ENCODE results near the gene AMFR. TPM values are rescaled to one million over a fixed set of nuclear protein-coding genes. Genes with fewer than 3 reads are reported as not detected.
"Not testable (repeated sequence)": the region's sequence is repeated elsewhere in the genome, so short reads cannot be mapped to it uniquely, and the experiment has no call there.

The AMFR gene
- total and polyA plus RNA-seq, 7 experiments from 2014 or later: 35.7 to 83.3 (median 55.1) TPM

DNA sequence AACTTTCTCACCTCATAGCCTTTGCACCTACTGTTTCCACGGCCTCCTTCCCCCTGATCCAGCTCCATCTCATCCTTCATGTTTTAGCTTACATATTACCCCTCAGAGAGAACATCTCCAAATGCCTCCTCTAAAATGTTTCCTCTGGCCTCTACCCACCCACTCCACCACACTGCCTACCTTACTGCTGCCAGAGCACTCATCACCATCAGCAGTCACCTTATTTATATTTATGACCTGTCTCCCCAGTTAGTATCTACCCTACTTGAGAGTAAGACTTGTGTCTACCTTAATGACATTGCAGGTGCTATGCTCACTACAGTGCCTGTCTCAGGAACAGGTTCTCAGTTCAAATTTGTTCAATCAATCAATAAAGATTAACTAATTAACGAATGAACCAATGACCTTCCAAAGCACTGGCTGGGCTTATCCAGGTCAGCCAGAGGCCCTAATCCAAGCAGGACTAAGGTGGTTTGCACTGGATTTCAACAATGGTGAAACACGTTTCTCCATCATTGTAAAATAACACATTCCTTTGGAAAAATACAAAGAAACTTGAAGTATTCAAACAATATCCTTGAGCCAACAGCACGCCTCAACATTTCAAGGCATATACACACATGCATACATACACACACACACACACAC lies 41.1 kb downstream of the AMFR start:
- Histone ChIP-seq H3K27ac (ENCODE audit: low read depth, low read length) (no peak overlapping the region), H3K9me3 (ENCODE audit: control insufficient read depth in 2 of 3, low read length in 3 of 3) (peaks cover 0 to 19% (median 0%) of the 10 kb centered on the region in 3 experiments), H3K27me3 (ENCODE audit: control insufficient read depth in 2 of 2, insufficient read depth in 2 of 2, low read length in 2 of 2) (no peaks in the 10 kb centered on the region), H3K36me3 (ENCODE audit: control insufficient read depth in 2 of 3, insufficient read depth in 3 of 3, low read length in 3 of 3) (peaks cover 0 to 88% (median 30%) of the 10 kb centered on the region in 3 experiments), H3K4me1 (ENCODE audit: control insufficient read depth in 2 of 2, insufficient read depth in 2 of 2, low read length in 2 of 2) (no peaks in the 10 kb centered on the region), H3K4me3 (ENCODE audit: low read length) (no peak overlapping the region)
- H3K4me1 Mint-ChIP-seq: peaks cover 0 to 4% (median 0%) of the 10 kb centered on the region in 7 donors
- H3K4me3 Mint-ChIP-seq: no peak overlapping the region
- DNase-seq (no peak), ATAC-seq (no peak)
- peak overlapping the region in 1 of 9 donors; percentile 52 for H3K27ac Mint-ChIP-seq
- H3K9me3 Mint-ChIP-seq: peaks cover 13 to 43% (median 19%) of the 10 kb centered on the region in 11 donors
- peaks cover 54 to 90% (median 77%) of the 10 kb centered on the region in 5 donors for H3K36me3 Mint-ChIP-seq
- no peaks in the 10 kb centered on the region for H3K27me3 Mint-ChIP-seq
- CTCF ChIA-PET: no interaction called here
- intact Hi-C loops (cut with micrococcal nuclease): no loop called here
- POLR2A ChIA-PET: interaction anchor here (0.6 kb wide), 1 partner anchor 337 kb away, joined by 3 read pairs; no protein-coding TSS in a partner anchor

DNA sequence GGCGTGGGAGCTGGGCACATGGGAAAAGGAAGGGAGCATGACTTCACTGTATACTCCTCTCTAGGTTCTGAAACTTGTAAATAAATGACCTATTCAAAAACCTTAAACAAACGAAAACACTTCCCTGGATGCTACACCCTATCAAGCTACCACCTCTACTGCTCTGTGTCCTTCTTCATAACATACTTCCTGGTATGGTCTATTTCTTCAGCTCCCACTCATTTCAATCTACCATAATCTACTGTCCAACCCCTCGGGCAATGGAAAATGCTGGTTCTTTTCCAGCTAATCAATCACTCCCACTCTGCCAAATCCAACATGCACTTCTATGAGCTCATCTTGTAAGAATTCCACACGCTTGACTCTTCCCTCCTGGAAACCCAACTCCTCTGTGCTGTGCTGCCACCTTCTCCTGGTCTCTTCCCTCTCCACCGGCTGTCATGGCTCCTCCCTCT lies 42.4 kb downstream of the AMFR start:
- Histone ChIP-seq H3K36me3 (ENCODE audit: control insufficient read depth in 2 of 3, insufficient read depth in 3 of 3, low read length in 3 of 3) (peaks cover 0 to 86% (median 23%) of the 10 kb centered on the region in 3 experiments), H3K4me3 (ENCODE audit: low read length) (no peak overlapping the region), H3K27me3 (ENCODE audit: control insufficient read depth in 2 of 2, insufficient read depth in 2 of 2, low read length in 2 of 2) (no peaks in the 10 kb centered on the region), H3K9me3 (ENCODE audit: control insufficient read depth in 2 of 3, low read length in 3 of 3) (peaks cover 0 to 19% (median 0%) of the 10 kb centered on the region in 3 experiments), H3K4me1 (ENCODE audit: control insufficient read depth in 2 of 2, insufficient read depth in 2 of 2, low read length in 2 of 2) (no peaks in the 10 kb centered on the region), H3K27ac (ENCODE audit: low read depth, low read length) (no peak overlapping the region)
- peaks cover 58 to 94% (median 80%) of the 10 kb centered on the region in 5 donors for H3K36me3 Mint-ChIP-seq
- peaks cover 0 to 11% (median 5%) of the 10 kb centered on the region in 7 donors for H3K4me1 Mint-ChIP-seq
- ChIA-PET CTCF (interaction anchor here (0.7 kb wide), 1 partner anchor 37 kb away, joined by 4 read pairs; no protein-coding TSS in a partner anchor), POLR2A (no interaction called here)
- H3K27me3 Mint-ChIP-seq: no peaks in the 10 kb centered on the region
- peaks cover 13 to 48% (median 19%) of the 10 kb centered on the region in 11 donors for H3K9me3 Mint-ChIP-seq
- no peak for ATAC-seq
- H3K4me3 Mint-ChIP-seq: peak overlapping the region in 1 of 10 donors; percentile 12
- intact Hi-C loops (cut with micrococcal nuclease): no loop called here
- H3K27ac Mint-ChIP-seq: peak overlapping the region in 1 of 9 donors; percentile 22
- DNase-seq: no peak

DNA sequence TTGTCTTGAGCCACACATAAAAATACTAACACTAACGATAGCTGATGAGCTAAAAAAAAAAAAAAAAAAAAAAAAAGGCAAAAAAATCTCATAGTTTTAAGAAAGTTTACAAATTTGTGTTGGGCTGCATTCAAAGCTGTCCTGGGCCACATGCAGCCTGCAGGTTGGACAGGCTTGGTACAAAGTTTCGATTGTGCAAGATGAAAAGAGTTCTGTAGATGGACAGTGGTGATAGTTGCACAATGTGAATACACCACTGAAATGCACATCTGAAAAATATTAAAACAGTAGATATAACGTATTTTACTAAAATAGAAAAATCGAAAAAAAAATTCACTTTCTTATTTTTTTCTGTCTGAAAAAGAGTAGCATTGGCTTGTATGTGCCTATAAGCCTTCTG lies 42.9 kb downstream of the AMFR start:
- peaks cover 0 to 14% (median 7%) of the 10 kb centered on the region in 7 donors for H3K4me1 Mint-ChIP-seq
- H3K9me3 ChIP-seq (ENCODE audit: control insufficient read depth in 2 of 3, low read length in 3 of 3): peaks cover 0 to 19% (median 0%) of the 10 kb centered on the region in 3 experiments
- no peak for ATAC-seq
- ChIA-PET POLR2A (no interaction called here), CTCF (no interaction called here)
- DNase-seq: no peak
- no peak overlapping the region for H3K27ac Mint-ChIP-seq
- peaks cover 57 to 94% (median 82%) of the 10 kb centered on the region in 5 donors for H3K36me3 Mint-ChIP-seq
- H3K9me3 Mint-ChIP-seq: peaks cover 13 to 48% (median 19%) of the 10 kb centered on the region in 11 donors
- peaks cover 0 to 85% (median 18%) of the 10 kb centered on the region in 3 experiments for H3K36me3 ChIP-seq (ENCODE audit: control insufficient read depth in 2 of 3, insufficient read depth in 3 of 3, low read length in 3 of 3)
- no peak overlapping the region for H3K4me3 Mint-ChIP-seq
- no peak overlapping the region for H3K4me3 ChIP-seq (ENCODE audit: low read length)
- no peaks in the 10 kb centered on the region for H3K27me3 Mint-ChIP-seq
- H3K4me1 ChIP-seq (ENCODE audit: control insufficient read depth in 2 of 2, insufficient read depth in 2 of 2, low read length in 2 of 2): no peaks in the 10 kb centered on the region
- H3K27ac ChIP-seq (ENCODE audit: low read depth, low read length): no peak overlapping the region
- H3K27me3 ChIP-seq (ENCODE audit: control insufficient read depth in 2 of 2, insufficient read depth in 2 of 2, low read length in 2 of 2): no peaks in the 10 kb centered on the region
- intact Hi-C loops (cut with micrococcal nuclease): no loop called here

DNA sequence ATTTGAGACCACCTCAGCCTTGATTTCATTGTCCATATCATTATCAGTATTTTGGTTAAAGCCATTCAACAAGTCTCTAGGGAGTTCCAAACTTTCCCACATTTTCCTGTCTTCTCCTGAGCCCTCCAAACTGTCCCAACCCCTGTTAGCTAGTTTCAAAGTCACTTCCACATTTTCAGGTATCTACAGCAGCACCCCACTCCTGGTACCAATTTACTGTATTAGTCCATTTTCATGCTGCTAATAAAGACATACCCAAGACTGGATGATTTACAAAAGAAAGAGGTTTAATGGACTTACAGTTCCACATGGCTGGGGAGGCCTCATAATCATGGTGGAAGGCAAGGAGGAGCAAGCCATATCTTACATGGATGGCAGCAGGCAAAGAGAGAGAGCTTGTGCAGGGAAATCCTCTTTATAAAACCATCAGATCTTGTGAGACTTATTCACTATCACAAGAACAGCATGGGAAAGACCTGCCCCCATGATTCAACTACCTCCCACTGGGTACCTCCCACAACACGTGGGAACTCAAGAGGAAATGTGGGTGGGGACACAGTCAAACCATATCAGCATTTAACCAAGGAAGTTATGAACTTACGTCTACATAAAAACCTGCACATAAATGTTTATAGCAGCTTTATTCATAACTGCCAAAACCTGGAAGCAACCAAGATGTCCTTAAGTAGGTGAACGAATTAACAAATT lies 44.4 kb downstream of the AMFR start:
- H3K4me1 Mint-ChIP-seq: peaks cover 0 to 18% (median 10%) of the 10 kb centered on the region in 7 donors
- CTCF ChIA-PET: not testable (repeated sequence)

DNA sequence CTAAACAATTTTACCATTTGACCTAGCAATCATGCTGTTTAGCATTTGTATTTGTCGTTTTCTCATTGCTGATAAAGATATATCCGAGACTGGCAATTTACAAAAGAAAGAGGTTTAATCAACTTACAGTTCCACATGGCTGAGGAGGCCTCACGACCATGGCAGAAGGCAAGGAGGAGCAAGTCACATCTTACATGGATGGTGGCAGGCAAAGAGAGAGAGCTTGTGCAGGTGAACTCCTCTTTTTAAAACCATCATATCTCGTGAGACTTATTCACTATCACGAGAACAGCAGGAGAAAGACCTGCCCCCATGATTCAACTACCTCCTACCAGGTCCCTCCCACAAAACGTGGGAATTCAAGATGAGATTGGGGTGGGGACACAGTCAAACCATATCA lies 46.3 kb downstream of the AMFR start:
- peaks cover 0 to 62% (median 15%) of the 10 kb centered on the region in 3 experiments for H3K36me3 ChIP-seq (ENCODE audit: control insufficient read depth in 2 of 3, insufficient read depth in 3 of 3, low read length in 3 of 3)
- peaks cover 0 to 19% (median 0%) of the 10 kb centered on the region in 3 experiments for H3K9me3 ChIP-seq (ENCODE audit: control insufficient read depth in 2 of 3, low read length in 3 of 3)
- H3K4me3 Mint-ChIP-seq; H3K4me3 ChIP-seq (ENCODE audit: low read length); POLR2A ChIA-PET; intact Hi-C loops (cut with micrococcal nuclease); H3K27ac ChIP-seq (ENCODE audit: low read depth, low read length); CTCF ChIA-PET; H3K27me3 Mint-ChIP-seq; DNase-seq; H3K27me3 ChIP-seq (ENCODE audit: control insufficient read depth in 2 of 2, insufficient read depth in 2 of 2, low read length in 2 of 2); ATAC-seq; H3K4me1 ChIP-seq (ENCODE audit: control insufficient read depth in 2 of 2, insufficient read depth in 2 of 2, low read length in 2 of 2): not testable (repeated sequence)
- Mint-ChIP-seq H3K9me3 (peaks cover 13 to 48% (median 19%) of the 10 kb centered on the region in 11 donors), H3K27ac (peak overlapping the region in 2 of 9 donors; percentile 16 to 27), H3K36me3 (peaks cover 41 to 75% (median 72%) of the 10 kb centered on the region in 5 donors), H3K4me1 (peaks cover 0 to 22% (median 16%) of the 10 kb centered on the region in 7 donors)

More for the DNA sequence above, 44.4 kb downstream of the AMFR start:
- H3K4me1 ChIP-seq (ENCODE audit: control insufficient read depth in 2 of 2, insufficient read depth in 2 of 2, low read length in 2 of 2); DNase-seq; ATAC-seq; POLR2A ChIA-PET; H3K27me3 ChIP-seq (ENCODE audit: control insufficient read depth in 2 of 2, insufficient read depth in 2 of 2, low read length in 2 of 2); H3K4me3 ChIP-seq (ENCODE audit: low read length); H3K27ac Mint-ChIP-seq; H3K27ac ChIP-seq (ENCODE audit: low read depth, low read length); intact Hi-C loops (cut with micrococcal nuclease); H3K27me3 Mint-ChIP-seq: not testable (repeated sequence)
- Mint-ChIP-seq H3K9me3 (peaks cover 13 to 48% (median 19%) of the 10 kb centered on the region in 11 donors), H3K36me3 (peaks cover 51 to 85% (median 80%) of the 10 kb centered on the region in 5 donors), H3K4me3 (peak overlapping the region in 1 of 10 donors; percentile 21)
- peaks cover 0 to 78% (median 15%) of the 10 kb centered on the region in 3 experiments for H3K36me3 ChIP-seq (ENCODE audit: control insufficient read depth in 2 of 3, insufficient read depth in 3 of 3, low read length in 3 of 3)
- H3K9me3 ChIP-seq (ENCODE audit: control insufficient read depth in 2 of 3, low read length in 3 of 3): peaks cover 0 to 19% (median 0%) of the 10 kb centered on the region in 3 experiments

DNA sequence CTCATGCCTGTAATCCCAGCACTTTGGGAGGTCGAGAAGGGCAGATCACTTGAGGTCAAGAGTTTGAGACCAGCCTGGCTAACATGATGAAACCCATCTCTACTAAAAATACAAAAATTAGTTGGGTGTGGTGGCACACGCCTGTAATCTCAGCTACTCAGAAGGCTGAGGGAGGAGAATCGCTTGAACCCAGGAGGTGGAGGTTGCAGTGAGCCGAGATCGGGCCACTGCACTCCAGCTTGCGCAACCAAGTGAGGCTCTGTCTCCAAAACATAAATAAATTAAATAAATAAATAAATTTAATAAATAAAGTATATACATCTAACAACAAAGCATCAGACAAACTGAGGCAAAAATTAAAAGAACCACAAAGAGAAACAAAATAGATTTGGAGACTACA lies 49.6 kb downstream of the AMFR start:
- DNase-seq; H3K27me3 ChIP-seq (ENCODE audit: control insufficient read depth in 2 of 2, insufficient read depth in 2 of 2, low read length in 2 of 2); H3K9me3 ChIP-seq (ENCODE audit: control insufficient read depth in 2 of 3, low read length in 3 of 3); POLR2A ChIA-PET; H3K4me3 ChIP-seq (ENCODE audit: low read length); ATAC-seq; H3K27me3 Mint-ChIP-seq; intact Hi-C loops (cut with micrococcal nuclease); H3K27ac Mint-ChIP-seq; CTCF ChIA-PET; H3K27ac ChIP-seq (ENCODE audit: low read depth, low read length); H3K4me3 Mint-ChIP-seq; H3K4me1 ChIP-seq (ENCODE audit: control insufficient read depth in 2 of 2, insufficient read depth in 2 of 2, low read length in 2 of 2): not testable (repeated sequence)
- Mint-ChIP-seq H3K36me3 (peaks cover 15 to 51% (median 40%) of the 10 kb centered on the region in 5 donors), H3K9me3 (peaks cover 0 to 17% (median 6%) of the 10 kb centered on the region in 11 donors), H3K4me1 (peaks cover 11 to 53% (median 36%) of the 10 kb centered on the region in 7 donors)
- H3K36me3 ChIP-seq (ENCODE audit: control insufficient read depth in 2 of 3, insufficient read depth in 3 of 3, low read length in 3 of 3): peaks cover 0 to 34% (median 4%) of the 10 kb centered on the region in 3 experiments
